Activated naive CD4-positive, alpha-beta T cell treated with anti-CD3 and anti-CD28 coated beads, Interleukin-2, amount 10 ng/mL, durations not matched to agents 7 days and 5 days (primary cell): Measurements from ENCODE around the gene PAAF1.

Experiments
- CTCF ChIA-PET: fragments of 350-600 bp; sonication (Branson Sonifier 250); formaldehyde crosslinking; loops from one replicate; lab custom pipeline; 2021; ENCODE audit warnings: antibody characterized with exemption; lab: Charles Lee
- DNase-seq: peaks from one replicate; pipeline ENCODE4 v3.0.0-alpha.2; 2020
- H3K27ac Mint-ChIP-seq: one replicate; pipeline ENCODE4 v1.8.0; 2021; ENCODE audit warnings: mild to moderate bottlenecking, moderate library complexity, mixed read lengths
- H3K27me3 Mint-ChIP-seq: one replicate; pipeline ENCODE4 v1.8.0; 2021; ENCODE audit warnings: mild to moderate bottlenecking, mixed read lengths
- H3K36me3 Mint-ChIP-seq: one replicate; pipeline ENCODE4 v1.8.0; 2021; ENCODE audit warnings: mixed read lengths
- H3K4me1 Mint-ChIP-seq: one replicate; pipeline ENCODE4 v1.8.0; 2021; ENCODE audit warnings: mixed read lengths
- H3K4me3 Mint-ChIP-seq: one replicate; pipeline ENCODE4 v1.8.0; 2021; ENCODE audit warnings: mild to moderate bottlenecking, moderate library complexity, mixed read lengths
- H3K9me3 Mint-ChIP-seq: one replicate; pipeline ENCODE4 v1.8.0; 2021; ENCODE audit warnings: mixed read lengths

Gene PAAF1

DNA sequence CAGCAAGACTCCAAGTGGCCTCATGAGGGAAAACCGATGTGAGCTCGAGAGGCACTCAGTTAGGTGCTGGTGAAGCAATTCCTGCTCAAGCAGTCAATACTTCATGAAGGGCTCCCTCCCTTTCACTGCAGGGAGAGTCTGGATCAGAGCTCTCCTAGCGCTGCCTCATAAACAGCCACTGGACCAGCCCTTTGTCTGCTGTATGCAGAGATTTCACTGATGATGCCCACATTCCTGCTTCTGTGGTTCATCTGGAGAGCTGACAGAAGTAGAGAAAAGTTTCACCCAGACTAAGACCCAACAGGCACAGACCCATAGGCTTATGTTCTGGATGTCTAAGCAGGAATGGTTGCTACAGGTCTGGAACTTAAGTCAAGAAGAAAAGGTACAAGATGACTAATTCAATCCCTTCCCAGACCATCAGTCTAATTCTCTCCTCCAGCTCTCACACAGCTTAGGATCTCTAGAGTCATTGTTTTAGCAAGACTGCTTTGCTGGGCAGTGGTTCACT, 101.8 kb downstream of the PAAF1 start:
- peaks cover 73% of the 10 kb centered on the region for H3K4me1 Mint-ChIP-seq
- CTCF ChIA-PET: interaction anchor here (2.8 kb wide), 1 partner anchor 192 kb away, joined by 13 read pairs; the partner anchor contains the start of genes C2CD3 and PPME1
- no peaks in the 10 kb centered on the region for H3K27me3 Mint-ChIP-seq
- peaks cover 88% of the 10 kb centered on the region for H3K36me3 Mint-ChIP-seq
- H3K27ac Mint-ChIP-seq: peak overlapping the region; percentile 97
- H3K4me3 Mint-ChIP-seq: peak overlapping the region; percentile 93
- no peaks in the 10 kb centered on the region for H3K9me3 Mint-ChIP-seq
- no peak for DNase-seq

- peak; percentile 94 for DNase-seq
- H3K9me3 Mint-ChIP-seq: no peaks in the 10 kb centered on the region
- peaks cover 73% of the 10 kb centered on the region for H3K36me3 Mint-ChIP-seq
- H3K27ac Mint-ChIP-seq: peak overlapping the region; percentile 97
- H3K27me3 Mint-ChIP-seq: no peaks in the 10 kb centered on the region
- CTCF ChIA-PET: interaction anchor here (0.7 to 2.8 kb wide), 9 partner anchors 10 to 190 kb away, joined by 3 to 15 read pairs (median 5); partner anchors contain the start of genes C2CD3 and PPME1
- peak overlapping the region; percentile 93 for H3K4me3 Mint-ChIP-seq
- peaks cover 68% of the 10 kb centered on the region for H3K4me1 Mint-ChIP-seq
Measured at GRCh38 chr11:73980001-73980961, 103.5 kb downstream of the PAAF1 start.
